T-helper 22 cell (primary cell): ENCODE data around the gene PRKN.

Source experiments
- DNase-seq: peaks from one replicate; pipeline ENCODE4 v3.0.0-alpha.2; 2020; ENCODE audit warnings: low read depth

The PRKN gene

DNA sequence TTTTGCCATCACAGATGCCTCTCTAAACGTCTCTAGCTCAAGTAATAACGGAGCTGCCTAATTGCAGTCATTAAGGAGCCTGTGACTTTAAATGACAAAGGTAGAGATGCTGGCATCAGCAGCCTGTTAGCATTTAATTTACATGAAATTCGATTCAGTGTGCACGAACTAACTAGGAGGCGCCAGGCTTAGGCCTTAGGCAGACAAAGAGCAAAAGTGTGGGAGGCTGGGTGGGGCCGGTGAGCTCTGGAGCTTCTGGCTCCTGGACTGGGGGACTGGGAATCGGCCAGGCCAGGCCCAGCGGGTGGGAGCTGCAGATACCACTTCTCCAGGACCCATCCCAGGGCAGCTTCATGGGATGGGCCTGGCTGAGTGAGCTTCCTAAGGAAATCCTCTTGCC lies 1283.7 kb downstream of the PRKN start:
- DNase-seq = no peak

DNA sequence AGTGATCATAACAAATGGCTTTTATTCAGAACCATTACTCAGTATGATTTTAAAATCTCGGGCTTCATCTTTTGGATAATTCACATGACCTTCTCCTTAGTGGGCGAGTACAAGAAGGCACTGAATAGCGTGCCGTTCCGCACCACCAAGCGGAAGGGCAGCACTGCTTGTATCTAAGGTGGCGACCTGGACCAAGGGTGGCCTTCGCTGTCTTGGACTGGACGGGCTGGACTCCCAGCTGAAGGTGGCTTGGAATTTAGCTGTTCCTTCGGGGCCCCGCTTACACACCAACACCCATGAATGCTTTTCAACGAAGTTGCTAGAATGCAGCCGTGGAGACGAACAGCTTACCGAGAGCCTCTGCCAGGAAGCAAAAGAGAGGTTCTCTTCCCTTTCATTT lies 1285.1 kb downstream of the PRKN start:
- DNase-seq = no peak

DNA sequence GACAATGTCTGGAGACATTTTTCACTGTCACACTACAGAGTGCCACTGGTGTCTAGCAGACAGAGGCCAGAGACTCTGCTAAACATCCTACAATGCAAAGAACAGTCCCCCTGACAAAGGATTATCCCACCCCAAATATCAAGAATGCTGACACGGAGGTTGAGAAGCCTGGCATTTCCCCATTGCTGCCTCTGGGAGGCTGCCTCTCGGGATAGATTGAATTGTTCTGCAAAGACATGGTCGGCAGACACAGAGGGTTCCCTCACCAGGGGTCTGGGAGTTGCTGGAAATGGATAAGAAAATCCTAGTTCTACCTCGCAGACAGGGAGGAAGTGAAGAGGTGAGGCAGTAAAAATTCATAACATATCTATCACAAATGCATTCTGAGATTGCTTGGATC lies 1287.3 kb downstream of the PRKN start:
- no peak for DNase-seq

DNA sequence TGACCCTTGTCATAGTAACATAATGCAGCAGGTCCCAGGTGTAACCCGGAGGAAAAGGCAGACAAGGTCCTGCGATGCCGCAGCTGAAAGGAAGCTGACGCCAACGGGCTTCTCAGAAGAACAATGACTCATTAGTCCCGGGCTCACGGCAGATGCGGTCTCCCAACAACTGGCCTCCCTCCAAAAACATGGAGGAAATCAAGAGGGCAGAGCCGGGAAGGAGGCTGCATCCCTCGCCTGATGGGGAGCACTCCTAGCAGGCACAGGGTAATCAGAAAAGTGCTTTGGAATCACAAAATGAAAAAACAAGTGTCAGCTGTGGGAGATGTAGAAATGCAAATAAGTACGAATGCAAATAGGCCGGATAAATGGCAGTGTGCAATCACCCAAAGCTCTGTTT lies 1288.5 kb downstream of the PRKN start:
- no peak for DNase-seq

DNA sequence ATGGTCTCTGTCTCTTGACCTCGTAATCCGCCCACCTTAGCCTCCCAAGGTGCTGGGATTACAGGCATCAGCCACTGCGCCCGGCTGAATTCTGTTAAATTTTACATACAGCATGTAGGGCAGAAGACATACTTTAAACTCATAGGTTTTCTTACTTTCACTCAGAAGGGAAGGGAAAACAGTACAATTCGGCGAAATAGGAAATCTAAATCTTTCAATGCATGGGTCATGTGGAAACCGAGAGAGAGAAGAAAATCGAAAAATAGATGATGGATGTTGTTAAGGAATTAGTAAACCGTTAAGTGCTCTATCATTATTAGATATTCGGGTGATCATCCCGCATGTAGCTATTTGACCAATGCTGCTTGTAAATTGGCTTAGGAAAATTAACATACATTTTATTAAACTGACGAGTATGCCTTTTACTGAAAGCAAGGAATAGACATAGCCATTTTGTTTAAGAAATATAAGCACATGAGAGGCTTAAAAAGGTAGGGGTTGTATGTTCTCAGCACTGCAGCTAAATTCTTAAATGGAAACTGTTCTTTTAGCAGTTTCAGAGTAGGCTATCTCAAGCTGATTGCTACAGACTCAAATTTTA lies 1289.0 kb downstream of the PRKN start:
- no peak for DNase-seq

DNA sequence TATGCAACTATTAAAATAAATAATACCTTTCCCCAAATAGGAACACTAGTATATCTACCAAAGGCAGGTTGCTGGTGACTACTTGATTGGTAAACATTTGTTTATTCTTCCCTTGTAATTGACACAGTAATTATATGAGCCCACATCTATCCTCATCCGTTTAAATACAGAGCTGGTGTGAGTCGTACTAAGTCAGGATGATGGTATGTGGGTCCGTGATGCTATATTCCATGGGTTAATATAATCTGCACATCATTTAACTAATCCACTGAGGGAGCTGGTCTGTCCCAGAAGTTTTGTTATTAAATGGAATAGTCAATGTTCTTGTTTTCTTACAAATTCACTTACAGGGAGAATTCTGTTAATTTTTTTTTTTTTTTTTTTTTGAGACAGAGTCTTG lies 1289.7 kb downstream of the PRKN start:
- DNase-seq = no peak

DNA sequence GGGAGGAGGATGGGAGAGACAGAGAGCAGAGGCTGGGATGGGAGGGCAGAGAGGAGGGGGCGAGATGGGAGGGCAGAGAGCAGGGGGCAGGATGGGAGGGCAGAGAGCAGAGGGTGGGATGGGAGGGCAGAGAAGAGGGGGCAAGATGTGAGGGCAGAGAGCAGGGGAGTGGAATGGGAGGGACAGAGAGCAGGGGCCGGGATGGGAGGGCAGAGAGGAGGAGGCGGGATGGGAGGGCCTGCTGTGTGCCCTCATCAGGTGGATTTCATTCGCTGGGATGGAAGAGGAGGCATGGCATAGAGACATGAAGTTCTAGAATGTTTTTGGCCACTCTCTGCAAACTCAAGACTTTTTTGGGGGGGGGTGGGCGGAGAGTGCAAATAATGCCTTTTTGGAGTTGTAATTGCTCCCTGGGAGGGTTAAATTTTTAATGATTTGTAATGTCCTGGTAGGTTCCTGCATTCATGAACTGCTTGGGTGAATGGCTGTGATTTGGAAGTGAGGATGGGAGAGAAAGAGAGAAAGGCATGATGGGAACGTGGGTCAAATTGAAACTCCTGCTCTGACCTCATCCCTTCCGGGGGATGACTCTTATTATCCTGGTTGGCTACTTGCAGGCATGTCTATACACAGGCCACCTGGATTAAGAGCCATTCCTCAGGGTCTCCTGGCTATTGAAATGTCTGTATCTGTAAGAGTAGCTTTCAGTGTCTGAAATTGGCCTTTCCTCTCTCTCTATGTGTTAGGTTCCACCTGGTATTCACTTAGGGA lies 1291.3 kb downstream of the PRKN start:
- DNase-seq = no peak

DNA sequence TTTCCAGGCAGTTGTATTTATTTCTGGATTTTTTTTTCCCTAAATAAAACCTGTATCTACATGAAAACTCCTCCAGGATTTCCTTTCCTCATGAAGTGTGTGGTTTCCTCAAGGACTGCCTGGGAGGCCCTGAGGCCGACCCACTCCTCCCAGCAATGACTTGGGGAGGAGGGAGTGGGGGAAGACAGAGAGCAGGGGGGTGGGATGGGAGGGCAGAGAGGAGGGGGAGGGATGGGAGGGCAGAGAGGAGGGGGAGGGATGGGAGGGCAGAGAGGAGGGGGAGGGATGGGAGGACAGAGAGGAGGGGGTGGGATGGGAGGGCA lies 1291.9 kb downstream of the PRKN start:
- DNase-seq = no peak

DNA sequence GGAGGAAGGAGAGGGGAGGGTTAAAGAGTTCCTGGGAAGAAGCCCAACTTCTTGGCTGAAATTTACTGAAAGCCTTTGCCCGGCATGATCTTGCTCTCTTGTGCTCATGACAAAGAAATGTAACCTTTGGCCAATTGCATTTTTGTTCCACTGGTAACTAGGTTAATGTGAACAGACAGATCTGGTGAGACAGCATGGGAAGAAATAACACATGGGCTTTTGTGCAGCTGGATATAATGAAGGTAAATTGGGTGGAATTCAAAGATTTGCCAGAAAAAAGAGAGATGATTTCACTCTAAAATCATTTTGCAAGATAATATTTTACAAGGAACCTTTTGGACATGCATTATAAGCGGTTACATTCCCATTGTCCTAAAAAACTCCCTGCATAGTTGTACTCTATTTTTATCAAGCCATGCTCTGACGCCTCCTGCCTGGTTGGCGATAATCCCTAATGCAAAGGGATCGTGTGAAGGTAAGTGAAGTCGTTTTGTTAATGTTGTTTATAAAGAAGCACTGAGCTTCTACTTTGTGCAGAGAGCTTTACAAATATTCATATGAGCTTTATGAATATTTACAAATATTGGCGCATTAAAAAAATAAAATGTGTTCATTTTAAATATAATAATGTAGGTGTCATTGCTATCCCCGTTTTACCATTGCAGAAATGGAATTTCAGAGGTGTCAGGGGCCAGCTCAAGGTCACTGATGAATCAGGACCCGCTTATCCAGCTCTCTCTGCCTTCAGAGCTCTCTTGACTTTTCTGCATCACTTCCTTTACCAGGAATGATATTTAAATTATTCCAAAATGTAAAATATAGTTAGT lies 1292.4 kb downstream of the PRKN start:
- no peak for DNase-seq

DNA sequence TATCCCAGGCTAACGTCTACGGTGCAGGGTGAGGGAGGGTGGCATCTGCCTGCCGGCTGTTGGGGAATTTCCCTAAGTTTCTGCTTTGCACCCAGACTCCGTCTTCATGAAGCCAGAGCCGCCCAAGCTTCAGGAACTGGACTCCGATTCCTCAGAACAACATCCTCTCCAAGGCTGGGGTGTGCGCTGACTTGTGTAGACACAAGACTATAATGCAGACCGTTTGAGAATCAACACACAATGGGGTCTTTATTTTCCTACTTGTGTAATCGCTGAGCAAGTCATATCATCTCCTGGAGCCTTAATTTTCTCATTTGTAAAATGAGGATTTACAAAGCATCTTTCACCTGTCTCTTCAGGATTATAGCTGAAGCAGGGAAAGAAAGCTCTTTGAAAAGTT lies 1293.2 kb downstream of the PRKN start:
- DNase-seq = no peak

DNA sequence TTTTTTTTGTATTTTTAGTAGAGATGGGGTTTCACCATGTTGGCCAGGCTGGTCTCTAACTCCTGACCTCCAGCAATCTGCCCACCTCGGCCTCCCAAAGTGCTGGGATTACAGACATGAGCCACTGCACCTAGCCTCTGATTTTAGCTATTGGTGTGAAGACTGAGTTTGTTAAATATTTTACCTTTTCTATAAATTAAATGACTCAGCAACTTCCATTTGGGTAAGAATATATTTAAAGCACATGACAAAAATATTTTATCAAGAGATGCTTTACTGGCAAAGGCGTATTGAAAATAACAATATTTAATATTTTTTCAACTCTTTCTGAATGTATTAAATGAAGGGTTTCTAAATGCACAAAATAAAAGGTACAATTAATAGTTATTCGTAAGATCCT lies 1295.0 kb downstream of the PRKN start:
- no peak for DNase-seq

DNA sequence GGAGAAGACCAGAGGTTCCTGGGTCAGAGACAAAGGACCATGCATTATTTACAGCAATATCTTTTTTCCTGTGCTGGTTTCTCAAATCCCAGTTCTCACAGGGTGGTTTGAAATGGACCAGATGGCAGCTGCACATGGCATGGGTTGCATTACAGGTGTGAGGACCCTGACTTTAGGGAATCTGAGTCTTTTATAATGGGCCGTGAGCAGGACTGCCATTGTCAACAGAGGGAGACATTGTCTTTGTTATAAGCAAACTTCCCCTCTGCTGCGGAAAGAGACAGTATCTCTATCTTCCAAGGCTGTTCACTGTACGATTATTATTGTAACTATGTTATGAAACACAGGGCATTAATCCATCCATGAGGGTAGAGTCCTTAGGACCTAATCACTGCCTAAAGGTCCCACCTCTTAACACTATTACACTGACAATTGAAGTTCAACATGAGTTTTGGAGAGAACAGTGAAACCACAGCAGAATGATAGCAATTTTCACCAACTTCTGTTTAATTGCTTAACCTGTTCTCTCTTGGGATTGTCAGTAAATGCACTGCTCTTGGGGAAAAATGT lies 1297.6 kb downstream of the PRKN start:
- no peak for DNase-seq

DNA sequence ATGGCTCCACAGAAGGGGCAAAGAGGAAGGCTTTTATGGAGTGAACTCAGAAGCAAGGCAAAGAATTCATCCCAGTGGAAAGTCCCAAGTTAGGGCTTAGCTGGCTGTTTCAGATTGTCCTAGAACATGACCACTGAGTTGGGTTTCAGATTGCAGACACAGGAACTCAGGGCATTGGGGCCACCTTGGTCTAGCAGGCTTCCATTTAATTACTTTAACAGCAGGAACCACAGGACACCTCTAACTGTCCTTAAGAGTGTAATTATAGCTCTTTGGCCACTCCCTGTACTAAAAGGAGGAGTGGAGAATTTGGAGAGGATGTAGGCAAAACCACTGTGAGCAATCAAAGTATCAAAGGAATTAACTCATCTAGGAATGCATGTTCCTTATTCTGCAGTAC lies 1303.1 kb downstream of the PRKN start:
- DNase-seq = no peak

DNA sequence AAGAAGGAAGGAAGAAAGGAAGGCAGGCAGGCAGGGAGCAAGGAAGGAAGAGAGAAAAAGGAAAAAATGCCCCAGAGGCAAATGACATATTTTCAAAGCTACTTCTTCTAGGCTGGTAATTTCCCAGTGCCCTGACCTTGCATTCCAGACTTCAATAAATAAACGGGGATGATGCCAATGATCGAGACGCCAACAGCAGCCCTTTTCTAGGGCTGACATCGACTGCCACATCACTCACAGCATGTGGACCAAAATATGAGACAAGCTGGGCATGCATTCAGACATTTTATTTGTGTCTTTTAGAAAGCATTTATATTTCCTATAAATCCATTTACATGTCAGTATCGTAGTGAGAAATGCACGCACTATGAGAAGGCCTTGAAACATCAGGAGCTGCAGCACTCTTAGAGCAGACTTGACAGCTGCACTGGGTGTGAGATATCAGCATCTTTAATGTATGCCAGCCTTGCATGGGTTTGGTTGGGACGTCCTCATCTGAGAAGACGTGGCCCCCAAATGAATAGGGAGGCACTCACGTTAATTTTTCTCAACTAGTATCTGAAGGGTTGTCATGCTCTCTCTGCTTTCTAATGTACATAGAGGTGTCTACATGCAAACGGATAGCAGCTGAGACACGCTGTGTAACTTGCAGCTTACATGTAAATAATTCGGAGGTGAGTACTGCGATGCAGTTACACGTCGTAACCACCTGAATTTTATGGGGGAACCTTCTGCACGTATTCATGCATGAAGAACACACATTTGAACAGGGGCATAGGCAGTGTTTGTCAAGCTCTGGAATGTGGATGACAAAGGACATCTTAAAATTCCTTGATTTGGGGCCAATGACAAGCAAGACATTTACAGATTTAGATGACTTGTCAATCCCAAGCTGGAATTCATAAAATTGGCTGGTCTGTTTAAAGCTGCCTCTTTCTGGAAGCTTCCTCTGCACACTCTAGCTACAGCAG lies 1304.6 kb downstream of the PRKN start:
- DNase-seq = no peak

DNA sequence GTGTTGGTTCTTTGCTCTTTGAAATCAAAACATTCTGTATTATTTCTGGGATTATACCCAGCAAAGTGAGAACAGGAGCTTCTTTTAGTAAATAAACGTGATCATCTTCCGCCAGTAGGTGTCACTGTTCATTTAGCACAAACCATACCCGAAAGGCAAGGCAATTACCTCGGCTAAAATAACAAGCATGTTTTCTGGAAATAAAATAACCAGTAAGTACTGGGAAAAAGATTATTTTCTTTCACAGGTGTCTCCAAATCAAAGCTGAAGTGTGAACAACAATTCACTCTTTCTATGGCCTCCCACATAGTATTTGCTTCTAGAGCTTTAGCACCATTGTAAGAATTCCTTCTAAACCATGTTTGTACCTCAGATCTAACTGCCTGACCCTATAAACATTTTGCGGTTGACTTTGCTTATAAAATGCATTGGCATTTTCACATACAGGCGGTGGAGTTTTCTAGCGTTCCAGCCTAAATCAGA lies 1309.1 kb downstream of the PRKN start:
- DNase-seq = no peak

DNA sequence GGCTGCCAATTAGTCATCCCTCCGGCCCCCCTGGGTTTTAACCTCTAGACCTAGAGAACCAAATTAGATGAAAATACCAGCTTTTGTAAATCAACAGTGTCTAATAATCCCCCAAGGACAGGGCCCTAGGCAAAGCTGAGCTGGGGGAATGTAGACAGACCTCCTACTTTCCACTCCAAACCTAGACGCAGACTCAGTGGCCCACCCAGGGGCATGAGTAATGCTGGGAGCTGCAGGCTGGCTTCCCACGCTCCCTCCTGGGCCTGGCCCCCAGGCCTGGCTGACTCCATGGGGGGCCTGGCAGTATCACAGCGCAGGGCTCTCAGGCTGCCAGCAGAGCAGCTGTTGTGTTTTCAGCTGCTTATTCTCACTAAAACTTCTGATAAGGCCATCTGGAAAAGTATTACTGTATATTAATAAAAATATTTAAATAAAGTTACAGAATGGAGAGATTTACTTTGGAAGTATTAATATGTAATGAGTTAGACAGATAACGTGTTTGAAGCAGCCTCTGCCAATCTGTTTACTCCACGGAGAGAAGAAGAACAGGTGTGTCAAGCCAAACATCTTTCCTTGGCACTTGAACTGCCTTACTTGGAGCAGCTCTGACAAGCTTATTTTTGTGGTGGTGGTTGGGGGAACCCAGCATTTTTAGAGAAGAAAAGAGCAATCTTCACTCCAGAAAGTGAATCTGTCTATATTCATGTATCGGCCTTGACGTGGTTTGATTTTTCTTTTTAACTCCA lies 1309.7 kb downstream of the PRKN start:
- no peak for DNase-seq

DNA sequence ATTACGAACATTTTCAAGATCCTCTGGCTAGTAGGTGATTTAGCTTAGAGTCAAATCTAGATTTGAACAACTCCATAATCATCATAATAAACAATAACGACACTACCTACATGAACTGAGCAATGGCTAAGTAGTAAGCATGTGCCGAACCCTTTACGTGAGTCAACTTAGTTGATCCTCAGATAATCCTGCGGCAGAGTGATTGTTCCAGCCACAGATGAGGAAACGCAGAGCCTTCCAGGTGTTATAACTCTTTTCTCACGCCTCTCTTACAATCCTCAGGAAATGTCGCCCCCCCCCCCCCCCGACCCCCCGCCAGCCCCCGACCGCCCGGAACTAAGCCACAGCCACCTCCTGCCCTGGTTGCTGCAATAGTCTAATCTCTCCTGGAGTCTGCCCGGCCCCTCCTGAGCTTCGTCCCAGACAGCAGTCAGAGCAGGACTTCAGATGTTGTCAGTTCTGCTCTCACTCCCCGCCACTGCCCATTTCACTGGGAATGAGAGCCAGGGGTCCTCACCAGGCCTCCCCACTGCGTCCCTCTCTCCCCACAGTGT lies 1312.2 kb downstream of the PRKN start:
- no peak for DNase-seq

DNA sequence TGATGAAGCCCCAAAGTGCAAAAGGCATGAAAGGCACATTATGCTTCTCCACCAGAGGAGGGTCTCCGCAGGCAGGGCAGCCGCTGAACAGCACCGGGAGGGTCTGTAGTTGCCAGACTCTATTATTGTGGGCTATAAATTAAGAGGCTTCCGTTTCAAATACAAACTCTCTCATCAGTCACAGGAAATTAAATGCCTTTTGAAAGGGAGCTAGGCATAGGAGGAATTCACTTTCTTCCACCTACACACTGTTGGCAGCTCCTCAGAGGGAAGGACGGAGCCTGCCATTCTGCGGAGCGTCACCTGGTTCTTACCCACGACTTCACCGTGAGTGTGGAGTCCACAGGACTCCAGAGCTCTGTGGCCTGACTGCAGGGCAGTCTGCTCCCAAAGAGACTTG lies 1312.9 kb downstream of the PRKN start:
- no peak for DNase-seq

DNA sequence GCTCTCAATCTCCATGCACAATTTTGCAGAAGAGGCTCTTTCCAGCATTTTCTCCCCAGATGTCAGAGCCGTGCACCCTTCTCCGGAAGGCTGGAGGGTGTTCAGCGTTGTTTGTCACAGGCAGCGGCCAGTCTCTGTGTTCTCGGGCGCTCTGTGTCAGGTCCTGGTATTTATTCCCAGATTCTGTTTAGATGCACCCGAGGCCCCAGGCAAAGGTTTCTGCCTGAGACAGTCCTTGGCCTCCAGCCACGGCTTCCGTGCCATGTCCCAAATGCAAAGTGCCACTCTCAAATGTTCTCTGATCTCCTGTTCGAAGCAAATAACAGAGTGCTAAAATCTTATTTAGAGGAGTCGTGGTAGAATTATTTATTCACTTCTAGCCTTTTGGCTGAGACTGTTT lies 1313.4 kb downstream of the PRKN start:
- no peak for DNase-seq

DNA sequence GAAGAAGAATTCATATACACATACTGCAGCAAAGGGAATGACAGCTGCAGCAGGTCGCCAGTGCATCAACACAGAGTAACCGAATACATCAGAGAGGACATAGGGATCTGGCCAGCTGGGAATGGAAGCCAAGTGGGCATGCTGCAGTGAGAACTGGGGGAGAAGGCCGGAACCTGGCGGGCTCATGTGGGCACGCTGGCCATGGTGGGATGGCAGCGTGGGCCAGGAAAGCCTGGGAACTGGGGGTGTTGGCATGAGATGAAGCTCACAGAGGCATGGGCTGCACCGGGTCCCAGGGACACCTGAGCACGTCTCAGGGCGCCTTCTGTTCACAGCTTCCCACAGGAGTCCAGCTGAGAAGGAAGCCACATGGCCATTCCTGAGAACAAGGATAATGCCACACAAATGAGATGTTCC lies 1314.2 kb downstream of the PRKN start:
- no peak for DNase-seq

DNA sequence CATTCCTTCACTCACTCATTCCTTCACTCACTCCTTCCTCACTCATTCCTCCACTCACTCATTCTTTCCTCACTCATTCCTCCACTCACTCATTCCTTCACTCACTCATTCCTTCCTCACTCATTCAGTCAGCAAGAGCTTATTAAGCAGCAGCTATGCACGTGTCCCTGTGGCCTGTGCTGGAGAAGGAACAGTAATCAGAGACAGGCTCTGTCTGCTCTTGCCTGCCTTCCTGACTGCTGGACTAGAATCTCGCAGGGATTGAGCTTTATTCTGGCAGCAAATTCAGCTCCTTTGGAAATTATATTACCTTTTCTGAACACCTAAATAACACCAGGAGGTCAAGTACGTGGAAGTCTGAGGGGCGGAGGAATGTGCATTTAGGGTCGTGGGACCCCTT lies 1314.8 kb downstream of the PRKN start:
- no peak for DNase-seq
